Activated CD4-positive, alpha-beta T cell treated with anti-CD3 and anti-CD28 coated beads for 24 hours (primary cell): ENCODE measurements around the gene GTF2F2.
"Not testable (repeated sequence)": the region's sequence is repeated elsewhere in the genome, so short reads cannot be mapped to it uniquely, and the experiment has no call there.

Experiments used
- DNase-seq, 2 donors: peaks; one replicate each; pipeline ENCODE4 v3.0.0-alpha.2; 2020; ENCODE audit warnings: low read depth in 2 of 2

Gene GTF2F2

DNA sequence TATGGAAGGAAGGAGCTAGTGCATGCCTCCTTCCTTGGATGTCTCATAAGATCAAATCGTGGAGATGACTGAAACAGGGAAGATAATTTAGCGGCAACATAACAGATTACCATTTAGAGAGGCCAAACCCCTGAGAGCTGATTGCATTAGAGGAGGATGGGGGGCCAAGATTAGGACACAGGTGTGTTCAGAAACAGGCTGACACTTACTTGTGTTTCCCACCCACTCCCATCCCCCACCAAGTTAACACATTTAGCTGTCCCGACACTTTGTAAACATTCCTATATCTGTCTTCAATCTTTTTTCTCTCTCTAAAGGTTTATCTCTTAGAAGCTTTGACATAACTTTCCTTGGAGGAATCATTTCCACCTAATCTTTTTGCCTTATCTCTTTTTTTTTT is 129.4 kb downstream of the GTF2F2 start:
- DNase-seq, result no peak

DNA sequence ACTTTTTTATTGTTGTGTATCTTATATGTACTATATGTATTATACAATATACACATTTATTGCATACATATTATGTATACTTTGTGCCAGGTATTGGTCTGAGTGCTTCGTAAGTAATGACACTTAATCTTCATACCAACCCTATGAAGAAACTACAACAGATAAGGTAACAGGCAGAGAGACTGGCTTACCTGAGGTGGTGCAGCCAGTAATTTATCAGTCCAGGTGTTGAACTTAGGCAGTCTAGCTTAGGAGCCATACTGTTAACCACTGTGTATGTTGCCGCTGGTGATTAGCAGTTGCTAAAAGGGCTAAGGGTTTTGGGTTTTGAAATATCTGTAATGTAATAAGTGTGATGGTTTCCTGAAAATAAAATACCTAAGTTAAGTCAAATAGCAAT is 134.1 kb downstream of the GTF2F2 start:
- DNase-seq, result no peak

DNA sequence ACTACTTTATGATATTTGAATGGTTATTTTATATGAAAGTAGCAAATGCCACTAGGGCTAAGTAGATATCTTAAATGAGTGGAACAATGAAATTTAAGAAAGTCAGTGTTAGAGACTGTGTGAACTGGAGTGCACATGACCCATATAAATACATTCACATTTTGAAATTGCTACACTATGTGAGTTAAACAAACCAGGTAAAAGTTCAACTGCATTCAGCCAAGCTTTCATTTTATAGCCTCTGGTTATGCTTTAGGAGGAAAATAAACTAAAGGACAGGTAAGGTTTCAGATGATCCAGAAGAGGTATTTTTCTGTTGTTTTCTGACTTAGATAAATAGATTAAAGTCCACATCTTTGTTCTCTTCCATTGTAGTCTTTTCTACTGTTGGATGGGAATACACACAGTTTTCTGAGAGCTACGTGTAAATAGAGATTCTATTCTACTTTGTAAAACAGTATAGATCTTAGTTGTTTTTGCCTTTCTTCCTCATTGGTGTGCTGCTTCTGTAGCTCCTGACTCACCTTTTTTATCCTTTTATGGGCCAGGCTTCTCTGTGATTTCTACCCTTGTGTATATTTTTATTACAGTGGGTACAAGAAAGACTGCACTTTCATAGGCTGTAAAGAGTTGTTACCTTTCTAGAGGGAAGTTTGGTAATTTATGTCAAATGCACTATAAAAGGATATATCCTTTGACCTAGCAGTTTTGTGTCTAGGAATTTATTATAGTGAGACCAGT is 135.1 kb downstream of the GTF2F2 start:
- DNase-seq, result no peak

DNA sequence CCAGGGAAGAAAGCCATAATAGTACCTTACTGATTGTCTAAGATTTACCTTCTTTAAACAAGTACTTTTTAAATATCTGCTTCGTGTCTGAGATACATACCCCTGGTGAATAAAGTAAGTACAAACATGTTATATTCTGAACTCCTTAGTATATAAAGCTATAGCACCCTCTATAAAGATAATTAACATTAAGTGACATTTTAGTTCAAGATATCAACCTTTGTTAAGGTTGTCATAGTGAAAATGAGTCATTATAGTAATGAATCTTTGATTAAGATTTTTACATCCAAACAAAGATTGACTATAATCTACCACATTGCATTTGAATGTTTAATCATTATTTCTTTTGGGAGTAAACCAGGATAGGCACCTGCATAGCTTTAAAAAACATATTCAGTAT is 135.9 kb downstream of the GTF2F2 start:
- no peak for DNase-seq

DNA sequence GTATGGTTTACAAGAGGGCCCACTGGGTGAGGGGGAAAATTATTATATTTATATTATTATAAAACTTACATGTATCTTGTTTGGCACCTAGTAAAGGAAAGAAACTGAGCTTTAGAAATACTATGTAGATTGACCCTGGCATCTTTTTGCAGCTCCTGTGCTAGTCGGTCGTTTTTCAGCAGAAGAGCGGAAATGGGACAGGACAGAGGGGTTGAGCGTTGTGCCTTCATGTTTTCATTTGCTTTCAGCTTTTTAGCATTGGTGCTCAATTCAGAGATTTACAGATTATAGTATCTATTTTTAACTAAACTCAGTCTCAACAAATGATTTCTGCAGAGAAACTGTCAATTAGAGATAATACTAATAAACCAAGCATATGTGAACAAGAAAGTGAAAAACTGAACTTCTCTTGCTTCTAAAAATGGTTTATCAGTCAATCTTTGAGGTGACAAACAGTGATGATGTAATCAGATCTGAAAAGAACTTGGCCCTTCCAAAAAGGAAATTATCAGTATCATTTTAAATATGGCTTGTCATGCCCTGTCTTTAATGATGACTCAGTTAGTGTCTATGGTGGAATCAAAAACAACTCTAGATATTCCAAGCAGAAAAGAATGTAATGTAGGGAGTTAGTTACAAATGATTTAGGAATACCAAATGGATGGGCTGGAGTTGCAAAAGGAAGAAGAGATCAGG is 137.5 kb downstream of the GTF2F2 start:
- no peak for DNase-seq

DNA sequence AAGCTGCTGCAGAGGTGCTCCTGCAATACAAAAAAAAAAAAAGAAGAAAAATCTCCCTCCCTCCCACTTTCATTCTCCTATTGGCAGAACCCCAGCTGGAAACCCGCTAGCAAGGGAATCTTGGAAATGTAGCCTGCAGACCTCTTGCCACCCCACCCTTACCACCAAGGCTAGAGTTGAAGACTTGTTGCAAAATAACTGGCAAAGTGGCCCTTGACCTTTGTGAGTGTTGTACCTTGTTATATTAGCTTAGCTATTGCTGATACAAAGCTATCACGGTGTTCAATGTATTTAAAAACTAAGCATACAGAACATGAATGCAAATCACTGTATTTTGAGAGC is 138.0 kb downstream of the GTF2F2 start:
- DNase-seq, result no peak

DNA sequence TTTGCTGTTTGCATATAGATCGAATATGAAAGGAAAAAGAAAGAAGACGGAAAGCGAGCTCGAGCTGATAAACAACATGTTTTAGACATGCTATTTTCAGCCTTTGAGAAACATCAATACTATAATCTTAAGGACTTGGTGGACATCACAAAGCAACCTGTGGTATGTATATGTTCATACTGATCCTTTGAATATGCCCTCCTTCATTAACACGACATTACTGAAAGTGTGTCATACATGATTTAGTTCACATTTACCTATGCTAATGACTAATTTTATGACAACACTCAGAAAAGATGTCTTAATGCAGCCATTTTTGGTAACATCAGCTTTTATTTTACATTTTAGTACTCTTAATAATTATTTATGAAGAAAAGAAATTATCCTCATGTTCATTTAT is 146.9 kb downstream of the GTF2F2 start:
- DNase-seq, result no peak

DNA sequence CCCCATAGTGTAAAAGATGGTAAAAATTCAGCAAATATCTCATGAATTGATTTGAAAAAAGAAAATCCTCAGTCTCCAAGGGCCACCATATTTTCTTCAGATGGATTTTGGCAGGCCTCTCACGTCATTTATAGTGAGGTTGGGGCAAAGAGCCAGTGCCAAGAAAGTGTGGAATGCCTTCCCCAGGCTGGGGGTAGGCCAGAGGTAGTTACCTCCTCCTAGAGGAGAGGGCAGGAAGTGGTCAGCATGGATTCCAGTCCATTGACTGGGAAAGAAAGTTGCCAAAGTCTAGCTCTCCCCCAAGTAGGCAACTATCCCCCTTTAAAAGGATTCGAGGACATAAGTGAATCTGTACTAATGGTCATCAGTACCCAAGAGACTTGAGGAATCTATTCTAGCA is 148.9 kb downstream of the GTF2F2 start:
- no peak for DNase-seq

DNA sequence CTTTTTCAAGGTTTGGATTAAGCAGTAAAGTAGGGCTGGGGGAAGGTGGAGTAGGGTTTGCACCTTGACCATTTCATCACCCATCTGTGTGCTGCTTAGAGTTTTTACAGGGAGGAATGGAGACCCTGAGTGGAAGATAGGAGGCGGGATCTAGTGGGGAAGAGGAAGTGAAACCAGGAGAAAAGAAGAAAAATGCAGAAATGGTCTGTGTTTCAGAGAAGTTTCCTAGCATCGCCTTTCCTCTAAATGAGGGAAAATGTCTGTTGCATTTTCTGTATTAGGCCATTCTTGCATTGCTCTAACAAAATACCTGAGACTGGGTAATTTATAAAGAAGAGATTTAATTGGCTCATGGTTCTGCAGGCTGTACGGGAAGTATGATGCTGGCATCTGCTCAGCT is 156.6 kb downstream of the GTF2F2 start:
- no peak for DNase-seq

DNA sequence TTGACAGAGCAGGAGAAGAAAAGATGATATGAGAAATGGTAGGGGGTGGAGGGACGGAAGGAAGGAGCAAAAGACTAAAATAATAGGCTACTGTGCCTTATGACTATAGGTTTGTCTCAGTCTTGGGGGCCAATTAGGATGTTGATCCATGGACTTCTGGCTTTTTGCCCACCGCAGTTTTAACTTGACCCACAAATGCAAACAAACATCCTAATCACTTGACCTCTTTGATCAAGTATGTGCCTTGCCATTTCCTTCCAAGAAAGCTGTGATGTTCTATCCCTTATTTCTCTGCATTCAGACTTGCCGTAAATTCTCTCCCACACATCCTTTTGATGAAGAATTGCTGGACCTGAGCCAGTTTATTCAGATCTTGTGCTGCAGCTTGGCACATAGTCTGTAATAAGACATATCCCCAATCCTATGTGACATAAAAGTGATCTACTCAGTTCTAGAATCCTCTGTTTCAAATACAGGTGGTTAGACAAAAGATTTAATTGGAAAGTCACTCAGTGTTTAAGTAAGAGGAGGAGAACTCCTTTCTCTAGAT is 157.9 kb downstream of the GTF2F2 start:
- no peak for DNase-seq

DNA sequence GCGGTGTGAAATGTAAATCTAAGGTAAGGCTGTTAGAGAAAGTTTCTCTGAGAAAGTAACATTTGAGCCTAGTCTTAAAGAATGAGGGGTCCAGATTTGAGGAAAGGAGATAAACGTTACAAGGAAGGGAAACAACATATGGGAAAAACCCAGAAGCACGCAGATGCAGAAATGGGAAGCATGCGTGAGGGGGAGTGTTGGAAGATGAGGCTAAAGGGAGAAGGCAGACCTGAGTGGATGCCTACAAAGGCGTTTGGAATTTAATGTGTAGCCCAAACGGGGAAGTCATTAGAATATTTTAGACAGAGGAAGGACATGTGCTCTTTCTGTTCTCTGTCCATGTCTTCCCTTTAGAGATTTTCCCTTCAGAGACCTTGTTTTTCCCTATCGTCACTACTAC is 159.7 kb downstream of the GTF2F2 start:
- DNase-seq, result no peak

DNA sequence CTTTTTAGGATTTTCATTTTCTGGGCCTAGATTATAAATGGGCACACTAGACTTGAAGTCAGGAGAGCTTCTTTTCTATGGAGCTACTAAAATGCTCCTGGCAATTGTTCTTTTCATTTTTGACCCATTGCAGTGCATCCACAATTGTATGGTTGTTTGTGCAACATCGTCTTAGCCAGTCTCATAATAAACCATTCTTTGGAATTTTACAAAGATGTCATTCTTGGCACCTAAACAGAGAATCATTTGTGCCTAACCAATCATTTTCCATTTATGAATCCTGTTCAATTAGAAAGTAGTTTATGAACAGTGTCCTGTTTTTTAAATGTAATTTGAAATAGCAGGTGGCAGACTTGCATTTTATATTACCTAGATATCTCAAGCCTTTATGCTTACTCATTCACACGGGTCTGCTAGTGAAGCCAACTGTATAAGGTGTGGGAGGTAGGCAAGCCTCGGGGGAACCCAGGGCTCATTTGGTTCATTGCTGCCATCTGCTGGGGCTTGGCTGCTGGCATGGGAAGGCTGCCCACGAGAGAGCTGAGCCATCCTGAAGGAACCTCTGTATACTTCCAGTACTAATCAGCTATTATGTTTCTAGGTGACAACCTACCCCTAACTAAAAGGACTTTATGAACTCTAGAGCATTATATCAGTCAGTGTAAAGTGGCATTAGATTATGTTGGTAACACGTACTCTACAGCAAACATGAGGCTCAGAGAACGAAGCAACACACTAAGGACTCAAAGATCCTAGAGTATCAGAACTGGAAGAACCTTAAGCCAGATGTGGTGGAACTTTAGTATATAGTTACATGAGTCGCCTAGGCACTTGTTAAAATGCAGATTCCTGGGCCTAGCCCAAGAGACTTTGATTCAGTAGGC is 160.7 kb downstream of the GTF2F2 start:
- DNase-seq, result peak; percentile 36 to 45

DNA sequence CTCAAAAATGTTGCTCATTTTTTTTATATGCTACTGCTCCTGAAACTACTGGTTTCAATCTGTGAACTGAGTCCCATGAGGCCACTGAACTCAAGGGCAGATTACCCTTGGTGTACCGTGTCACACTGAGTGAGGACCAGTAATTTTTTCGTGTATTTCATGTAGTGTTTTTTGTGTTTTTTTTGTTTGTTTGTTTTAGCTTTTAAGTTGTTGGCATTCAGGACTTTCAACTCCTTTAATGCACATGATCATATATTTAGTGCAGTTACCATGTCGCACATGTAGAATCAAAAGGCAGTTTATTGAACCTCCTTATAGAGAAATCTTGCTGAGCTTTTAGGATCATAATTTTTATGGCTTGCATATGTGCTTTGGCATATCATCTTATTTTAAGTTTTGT is 162.7 kb downstream of the GTF2F2 start:
- DNase-seq, result no peak

DNA sequence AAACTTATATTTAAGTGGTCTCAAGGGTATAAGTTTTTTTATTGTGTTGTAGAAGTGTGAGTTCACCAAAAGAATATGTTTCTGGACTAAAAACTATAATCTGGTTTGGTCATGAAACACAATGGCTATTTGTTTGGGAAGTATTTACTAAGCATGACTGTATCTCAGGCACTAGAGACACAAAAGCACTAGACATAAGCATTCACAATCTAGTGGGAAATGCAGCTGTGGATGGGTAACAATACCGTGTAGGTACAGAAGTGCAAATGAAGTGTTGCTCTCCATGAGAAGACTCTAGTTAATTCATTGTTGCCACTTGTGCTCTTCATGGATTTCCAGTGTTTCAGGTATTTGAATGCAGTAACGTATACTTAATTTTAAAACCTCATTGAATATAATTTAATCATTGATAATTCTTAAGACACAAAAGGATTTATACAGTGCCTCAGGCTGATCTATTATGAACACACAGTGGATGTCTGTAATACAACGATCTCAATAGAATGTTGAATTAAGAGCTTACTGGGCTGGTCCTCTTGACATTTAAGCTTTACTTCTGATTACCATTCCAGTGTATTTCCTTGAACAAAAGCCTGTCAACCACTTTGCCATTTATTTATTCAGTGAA is 169.7 kb downstream of the GTF2F2 start:
- no peak for DNase-seq

DNA sequence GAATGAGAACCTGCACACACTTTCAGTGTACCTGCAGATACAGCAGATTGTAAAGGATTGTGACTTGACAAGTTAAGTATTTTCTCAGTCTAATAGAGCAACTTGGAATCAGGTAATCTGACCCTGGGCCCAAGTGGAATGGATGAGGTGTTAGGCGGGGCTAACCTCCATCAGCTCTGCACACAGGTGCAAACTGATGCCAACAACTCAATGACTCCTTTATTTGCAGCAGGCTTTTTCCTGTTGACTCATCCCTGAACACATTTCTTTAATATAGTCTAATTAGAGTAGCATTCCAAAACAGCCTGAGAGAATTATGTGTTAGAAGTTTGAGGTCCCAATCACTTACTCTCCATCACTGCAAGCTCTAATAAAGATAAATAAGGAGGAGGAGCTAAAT is 171.9 kb downstream of the GTF2F2 start:
- DNase-seq, result no peak

DNA sequence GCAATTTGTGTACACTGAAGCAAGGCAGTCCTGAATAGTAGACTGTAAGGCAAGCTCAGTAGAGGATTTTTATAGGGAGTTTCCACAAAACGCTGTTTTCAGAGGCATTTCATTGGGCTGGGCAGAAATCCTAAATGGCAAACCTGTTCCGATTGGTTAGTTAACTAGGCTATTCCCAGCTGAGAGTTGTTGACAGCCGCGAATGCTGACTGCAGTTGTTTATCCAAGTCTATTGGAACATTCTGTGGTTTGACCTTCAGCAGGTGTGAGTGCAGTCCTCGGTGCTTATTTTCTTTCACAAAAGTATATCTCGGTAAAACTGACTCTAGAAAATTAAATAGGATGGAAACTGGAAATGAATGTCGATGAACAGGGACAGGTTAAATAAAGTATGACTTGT is 175.2 kb downstream of the GTF2F2 start:
- no peak for DNase-seq

DNA sequence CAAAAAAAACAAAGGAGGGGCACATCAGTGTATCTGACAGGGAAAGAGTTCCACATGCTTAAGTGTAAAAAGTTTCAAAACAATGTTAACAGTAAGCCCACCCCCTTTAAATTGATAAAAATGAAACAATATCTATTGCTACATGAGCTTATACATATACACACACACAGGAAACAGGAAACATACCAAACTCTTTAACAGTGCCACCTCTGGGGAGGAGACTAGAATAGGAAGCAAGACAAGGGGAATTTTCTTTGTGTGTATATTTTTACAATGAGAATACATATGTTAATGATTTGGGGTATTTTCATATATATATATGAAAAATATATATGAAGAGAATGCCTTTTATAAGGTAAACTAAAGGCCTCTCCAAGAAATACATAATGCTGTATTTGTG is 175.9 kb downstream of the GTF2F2 start:
- no peak for DNase-seq

DNA sequence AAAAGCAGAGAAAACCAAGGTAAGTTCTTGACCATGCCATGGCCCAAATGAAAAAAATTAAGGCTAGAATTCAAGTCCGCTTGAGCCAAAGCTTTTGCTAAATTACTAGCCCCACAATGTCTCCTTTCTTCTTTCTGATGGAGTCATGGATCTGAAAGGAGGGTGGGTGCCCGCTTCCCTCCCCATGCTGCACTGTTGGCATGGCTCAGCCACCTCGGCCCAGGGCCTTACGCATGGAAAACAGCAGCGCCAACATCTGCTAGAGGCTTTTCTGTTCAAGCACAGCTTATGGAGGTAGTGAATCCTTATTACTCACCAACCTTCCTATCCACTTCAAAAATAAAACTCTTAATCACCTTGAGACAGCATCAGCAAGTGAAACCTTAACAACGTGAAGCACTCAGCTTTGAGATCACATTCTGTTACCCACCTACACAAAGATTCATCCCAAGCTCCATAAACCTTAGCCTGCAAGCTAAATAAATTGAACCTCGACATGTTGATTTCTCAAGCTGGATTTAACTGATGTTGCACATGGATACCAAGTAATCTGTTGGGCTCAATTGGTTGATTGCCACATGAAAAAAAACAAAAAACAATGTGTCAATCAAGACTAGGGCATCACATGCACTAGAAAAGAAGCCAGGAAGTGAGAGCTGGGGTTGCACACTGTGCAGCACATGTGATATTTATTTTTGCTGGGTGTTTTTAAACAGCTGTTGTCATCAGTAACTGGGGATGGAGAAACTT is 177.3 kb downstream of the GTF2F2 start:
- DNase-seq, result no peak

DNA sequence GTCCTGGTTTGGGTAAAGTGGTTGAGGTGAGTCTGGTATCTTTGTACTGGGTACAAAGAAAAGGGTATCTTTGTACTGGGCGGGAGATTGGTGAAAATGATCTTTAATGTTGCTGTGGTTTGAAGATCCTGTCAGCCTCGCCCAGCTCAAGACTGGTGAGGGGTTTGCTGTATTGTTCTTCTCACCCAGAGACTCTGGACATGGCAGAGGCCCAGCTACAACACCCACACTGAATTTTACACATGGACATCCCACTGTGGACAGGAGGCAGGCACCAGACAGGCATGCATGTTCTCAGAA is 177.8 kb downstream of the GTF2F2 start:
- DNase-seq, result no peak

DNA sequence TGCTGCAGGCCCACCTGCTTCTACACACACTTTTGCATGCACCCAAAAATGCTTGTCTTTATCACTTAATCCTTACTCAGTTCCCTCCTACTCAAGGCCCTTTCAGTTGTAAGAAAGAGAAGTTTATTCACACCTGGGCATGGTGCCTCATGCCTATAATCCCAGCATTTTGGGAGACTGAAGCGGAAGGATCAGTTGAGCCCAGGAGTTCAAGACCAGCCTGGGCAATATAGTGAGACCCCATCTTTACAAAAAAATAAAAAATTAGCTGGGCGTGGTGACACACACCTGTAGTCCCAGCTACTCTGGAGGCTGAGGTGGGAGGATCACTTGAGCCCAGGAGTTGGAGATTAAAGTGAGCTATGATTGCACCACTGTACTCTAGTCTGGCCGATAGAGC is 178.2 kb downstream of the GTF2F2 start:
- DNase-seq, result not testable (repeated sequence)

DNA sequence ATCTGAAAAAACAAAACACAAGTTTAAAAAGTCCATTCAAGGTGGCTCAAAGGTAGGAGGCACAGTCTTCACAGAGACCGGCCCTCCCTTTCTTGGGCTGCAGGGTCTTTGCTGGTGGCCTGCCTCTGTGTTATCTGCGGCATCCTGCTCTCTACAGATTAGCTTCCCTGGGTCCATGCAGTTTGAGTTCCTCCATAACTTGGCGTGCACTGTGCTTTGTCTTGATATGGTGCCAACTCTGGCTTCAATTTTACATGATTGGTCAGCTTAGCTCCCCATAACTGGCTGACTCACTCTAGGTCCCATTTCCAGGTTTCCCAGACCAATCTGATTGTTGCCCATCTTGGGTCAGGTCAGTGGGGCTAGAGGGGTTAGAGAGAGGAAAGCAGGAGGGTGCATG is 178.9 kb downstream of the GTF2F2 start:
- no peak for DNase-seq
